Neuronal stem cell (in vitro differentiated cells): ENCODE data around the gene ADAM15.

ENCODE experiments used
- DNase-seq: peaks from one replicate; pipeline ENCODE4 v3.0.0-alpha.2; 2013; ENCODE audit warnings: low spot score
- H2AFZ ChIP-seq: one replicate; pipeline ENCODE4 v1.6.1; 2013; ENCODE audit warnings: mild to moderate bottlenecking, low read length, inconsistent platforms
- H2AK5ac ChIP-seq: 2 replicates; pipeline ENCODE4 v1.6.1; 2013; ENCODE audit warnings: low read depth, mild to moderate bottlenecking, inconsistent platforms, low read length, moderate library complexity, mixed read lengths
- H2BK120ac ChIP-seq: 2 replicates; pipeline ENCODE4 v1.6.1; 2013; ENCODE audit warnings: low read depth, mild to moderate bottlenecking, inconsistent platforms, low read length, moderate library complexity, mixed read lengths
- H2BK12ac ChIP-seq: one replicate; pipeline ENCODE4 v1.6.1; 2013; ENCODE audit warnings: low read length, inconsistent platforms
- H2BK15ac ChIP-seq: 2 replicates; pipeline ENCODE4 v1.6.1; 2013; ENCODE audit warnings: mild to moderate bottlenecking, low read length, inconsistent platforms, mixed read lengths
- H2BK5ac ChIP-seq: one replicate; pipeline ENCODE4 v1.6.1; 2013; ENCODE audit warnings: inconsistent platforms, mild to moderate bottlenecking, low read length, moderate library complexity
- H3K14ac ChIP-seq: one replicate; pipeline ENCODE4 v1.6.1; 2013; ENCODE audit warnings: low read length, inconsistent platforms
- H3K18ac ChIP-seq: 2 replicates; pipeline ENCODE4 v1.6.1; 2013; ENCODE audit warnings: low read length, inconsistent platforms
- H3K23ac ChIP-seq: 2 replicates; pipeline ENCODE4 v1.6.1; 2013; ENCODE audit warnings: low read depth, mild to moderate bottlenecking, mixed read lengths, low read length, inconsistent platforms; ENCODE audit not compliant: poor library complexity
- H3K27ac ChIP-seq: replicated peaks from 3 replicates; pipeline ENCODE4 v1.5.1; 2013; ENCODE audit warnings: low read length, inconsistent platforms
- H3K27me3 ChIP-seq, 3 experiments: 2 replicates each; pipeline ENCODE4 v1.6.1; 2013; ENCODE audit warnings: low read length in 3 of 3, mild to moderate bottlenecking in 2 of 3, inconsistent platforms in 1 of 3, low read depth in 1 of 3, mixed read lengths in 1 of 3, moderate library complexity in 1 of 3; ENCODE audit not compliant: control insufficient read depth in 3 of 3, insufficient read depth in 3 of 3
- H3K36me3 ChIP-seq, 2 donors: replicated peaks in 1 of 2; 2 replicates each; pipeline ENCODE4 v1.6.1; 2013; ENCODE audit warnings: low read length in 2 of 2; ENCODE audit not compliant: control insufficient read depth in 2 of 2, insufficient read depth in 2 of 2
- H3K4ac ChIP-seq: 2 replicates; pipeline ENCODE4 v1.6.1; 2013; ENCODE audit warnings: inconsistent platforms, mild to moderate bottlenecking, low read length, moderate library complexity
- H3K4me1 ChIP-seq, 2 donors: 1 replicate in 1 of 2; 2 replicates in 1 of 2; pipeline ENCODE4 v1.6.1; 2013; ENCODE audit warnings: low read length in 2 of 2, low read depth in 1 of 2; ENCODE audit not compliant: control insufficient read depth in 2 of 2, insufficient read depth in 1 of 2
- H3K4me2 ChIP-seq: one replicate; pipeline ENCODE4 v1.6.1; 2013; ENCODE audit warnings: mild to moderate bottlenecking, low read length, inconsistent platforms; ENCODE audit not compliant: insufficient read depth, poor library complexity, severe bottlenecking
- H3K4me3 ChIP-seq, 2 donors: 2 replicates each; pipeline ENCODE4 v1.5.1; 2013; ENCODE audit warnings: low read length in 2 of 2, mild to moderate bottlenecking in 2 of 2, inconsistent platforms in 1 of 2, moderate library complexity in 1 of 2
- H3K79me1 ChIP-seq: one replicate; pipeline ENCODE4 v1.6.1; 2013; ENCODE audit warnings: low read depth, mild to moderate bottlenecking, inconsistent platforms, low read length, moderate library complexity
- H3K9ac ChIP-seq: one replicate; pipeline ENCODE4 v1.6.1; 2013; ENCODE audit warnings: mild to moderate bottlenecking, low read depth, low read length, inconsistent platforms; ENCODE audit not compliant: poor library complexity
- H3K9me3 ChIP-seq, 2 donors: replicated peaks in 1 of 2; 2 replicates each; pipeline versions ENCODE3 to v1.6.1; 2013; ENCODE audit warnings: low read length in 2 of 2, mild to moderate bottlenecking in 2 of 2, inconsistent platforms in 1 of 2, low read depth in 1 of 2, mixed read lengths in 1 of 2, moderate library complexity in 1 of 2; ENCODE audit not compliant: control insufficient read depth in 2 of 2, insufficient read depth in 1 of 2
- H4K8ac ChIP-seq: one replicate; pipeline ENCODE4 v1.6.1; 2013; ENCODE audit warnings: low read depth, mild to moderate bottlenecking, inconsistent platforms, low read length, moderate library complexity
- H4K91ac ChIP-seq: one replicate; pipeline ENCODE4 v1.6.1; 2013; ENCODE audit warnings: low read length, low read depth, mild to moderate bottlenecking, inconsistent platforms; ENCODE audit not compliant: poor library complexity
- WGBS, 2 donors: extraction: QIAGEN DNeasy Blood & Tissue Kit; methylation state at CpG; one replicate each; pipeline ENCODE4 v1.1.7; 2013; ENCODE audit warnings: missing lambda C conversion rate in 2 of 2, mixed read lengths in 1 of 2; ENCODE audit not compliant: insufficient read length in 2 of 2, insufficient replicate concordance in 1 of 2; ENCODE audit errors: extremely low coverage in 2 of 2; 5-methylcytosine and 5-hydroxymethylcytosine counted together

Gene ADAM15

DNA sequence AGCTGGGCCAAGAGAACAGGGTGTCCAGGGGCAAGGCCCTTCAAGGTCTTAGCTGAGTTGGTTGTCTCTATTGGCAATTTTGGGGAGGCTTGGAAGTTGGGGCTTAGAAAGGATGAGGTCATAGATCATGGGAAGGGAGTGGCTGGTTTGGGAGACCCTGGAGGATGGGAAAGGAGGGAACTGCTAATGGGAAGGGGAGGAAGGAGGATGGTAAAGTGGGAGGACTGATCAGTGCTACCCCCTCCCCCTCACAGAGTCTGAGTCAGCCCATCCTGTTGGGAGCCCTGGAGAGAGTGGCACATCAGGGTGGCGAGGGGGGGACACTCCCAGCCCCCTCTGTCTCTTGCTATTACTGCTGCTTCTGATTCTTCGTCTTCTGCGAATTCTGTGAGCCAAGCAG lies 17.5 kb downstream of the ADAM15 start:
- Histone ChIP-seq H3K23ac (no peak overlapping the region), H2BK12ac (no peak overlapping the region), H4K8ac (no peak overlapping the region), H3K18ac (no peak overlapping the region), H3K79me1 (peaks cover 3% of the 10 kb centered on the region), H2BK120ac (no peak overlapping the region), H2AK5ac (no peak overlapping the region), H3K4me1 (peaks cover 21 to 28% of the 10 kb centered on the region in 2 donors), H3K4ac (no peak overlapping the region), H3K9me3 (no peaks in the 10 kb centered on the region), H3K14ac (no peak overlapping the region), H3K9ac (no peak overlapping the region), H4K91ac (no peak overlapping the region), H2BK5ac (peak overlapping the region; percentile 18), H3K36me3 (peaks cover 17 to 41% of the 10 kb centered on the region in 2 donors), H3K27ac (no peak overlapping the region), H2AFZ (no peak overlapping the region), H3K4me3 (no peak overlapping the region), H3K4me2 (no peak overlapping the region), H2BK15ac (no peak overlapping the region), H3K27me3 (peaks cover 0 to 2% (median 0%) of the 10 kb centered on the region in 3 experiments)
- DNase-seq: no peak
- WGBS, 2 donors: no CpG with 5 or more reads among the region's 3 CpGs

DNA sequence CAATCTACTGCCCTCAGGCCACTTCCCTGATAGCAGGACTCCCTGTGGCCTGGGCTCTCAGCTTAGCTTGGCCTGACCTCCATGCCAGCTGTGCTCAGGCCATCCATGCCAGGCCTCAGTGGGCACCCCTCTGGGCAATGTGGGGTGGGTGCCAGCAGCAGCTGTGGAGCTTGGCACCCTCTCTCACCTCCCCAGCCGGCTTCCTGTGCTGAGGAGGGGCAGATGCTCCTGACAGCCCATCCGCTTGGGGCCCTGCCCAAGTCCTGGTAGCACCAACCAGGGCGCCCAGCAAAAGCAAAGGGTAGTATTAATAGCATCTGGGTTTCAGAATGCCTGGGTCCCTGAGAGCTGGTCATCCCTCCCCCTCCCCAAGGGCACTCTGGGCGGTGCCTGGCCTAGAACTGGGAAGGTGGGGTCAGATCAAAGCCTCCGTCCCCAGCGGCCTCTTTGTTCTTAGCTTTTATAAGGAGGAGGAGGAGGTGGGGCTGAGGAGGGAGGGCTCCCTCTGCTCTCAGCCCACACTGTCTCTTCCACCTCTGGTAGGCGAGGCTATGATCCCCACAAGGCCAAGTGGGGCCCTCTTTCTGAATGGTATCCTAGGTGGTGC lies 18.5 kb downstream of the ADAM15 start:
- H3K79me1 ChIP-seq: peaks cover 3% of the 10 kb centered on the region
- no peak overlapping the region for H3K4me2 ChIP-seq
- H3K4ac ChIP-seq: no peak overlapping the region
- H2BK15ac ChIP-seq: peak overlapping the region; percentile 68
- H2BK5ac ChIP-seq: no peak overlapping the region
- no peak for DNase-seq
- peak overlapping the region; percentile 23 for H4K8ac ChIP-seq
- no CpG with 5 or more reads among the region's 7 CpGs for WGBS, 2 donors
- H2BK12ac ChIP-seq: no peak overlapping the region
- H3K27ac ChIP-seq: no peak overlapping the region
- peak overlapping the region; percentile 69 for H3K18ac ChIP-seq
- no peak overlapping the region for H2AFZ ChIP-seq
- no peak overlapping the region for H3K23ac ChIP-seq
- H2AK5ac ChIP-seq: peak overlapping the region; percentile 0
- no peak overlapping the region for H3K4me3 ChIP-seq
- H3K14ac ChIP-seq: peak overlapping the region; percentile 65
- peaks cover 21 to 24% of the 10 kb centered on the region in 2 donors for H3K4me1 ChIP-seq
- no peak overlapping the region for H2BK120ac ChIP-seq
- H3K36me3 ChIP-seq: peaks cover 17 to 41% of the 10 kb centered on the region in 2 donors
- H3K9me3 ChIP-seq: no peaks in the 10 kb centered on the region
- H3K27me3 ChIP-seq: peaks cover 0 to 2% (median 0%) of the 10 kb centered on the region in 3 experiments
- no peak overlapping the region for H4K91ac ChIP-seq
- no peak overlapping the region for H3K9ac ChIP-seq

DNA sequence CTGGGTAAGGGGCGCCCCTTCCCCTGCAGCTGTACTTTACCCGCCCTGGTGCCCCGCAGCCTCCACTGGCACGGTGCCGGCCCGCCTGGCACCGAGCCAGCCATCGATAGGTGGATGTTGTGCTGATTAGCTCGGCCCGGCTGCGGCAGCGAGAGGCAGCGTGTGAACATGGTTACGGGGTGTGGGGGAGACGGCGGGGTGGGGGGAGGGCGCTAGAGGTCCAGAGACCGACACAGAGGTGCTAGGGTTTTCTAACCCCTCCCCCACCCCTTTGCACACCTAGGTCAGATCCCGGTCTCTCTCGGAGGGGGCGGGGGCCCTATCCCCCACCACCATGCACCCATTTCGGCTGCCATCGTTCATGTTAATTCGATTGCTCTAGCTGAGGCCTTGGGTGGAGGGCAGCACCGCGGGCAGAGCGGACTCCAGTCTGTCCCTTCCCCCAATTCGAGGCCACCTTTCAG lies 19.1 kb downstream of the ADAM15 start:
- Histone ChIP-seq H3K14ac (no peak overlapping the region), H2AFZ (no peak overlapping the region), H4K8ac (no peak overlapping the region), H2BK12ac (peak overlapping the region; percentile 80), H3K23ac (no peak overlapping the region), H3K4me3 (peak overlapping the region in 1 of 2 donors; percentile 65), H3K9me3 (no peaks in the 10 kb centered on the region), H3K9ac (no peak overlapping the region), H3K36me3 (peaks cover 17 to 40% of the 10 kb centered on the region in 2 donors), H3K79me1 (peaks cover 2% of the 10 kb centered on the region), H3K4ac (no peak overlapping the region), H2AK5ac (peak overlapping the region; percentile 0), H2BK120ac (no peak overlapping the region), H3K4me2 (peak overlapping the region; percentile 63), H3K4me1 (peaks cover 18 to 21% of the 10 kb centered on the region in 2 donors), H4K91ac (no peak overlapping the region), H3K18ac (peak overlapping the region; percentile 81), H3K27me3 (peaks cover 0 to 2% (median 0%) of the 10 kb centered on the region in 3 experiments), H3K27ac (no peak overlapping the region), H2BK5ac (no peak overlapping the region), H2BK15ac (no peak overlapping the region)
- no peak for DNase-seq
- no CpG with 5 or more reads among the region's 28 CpGs for WGBS, 2 donors

DNA sequence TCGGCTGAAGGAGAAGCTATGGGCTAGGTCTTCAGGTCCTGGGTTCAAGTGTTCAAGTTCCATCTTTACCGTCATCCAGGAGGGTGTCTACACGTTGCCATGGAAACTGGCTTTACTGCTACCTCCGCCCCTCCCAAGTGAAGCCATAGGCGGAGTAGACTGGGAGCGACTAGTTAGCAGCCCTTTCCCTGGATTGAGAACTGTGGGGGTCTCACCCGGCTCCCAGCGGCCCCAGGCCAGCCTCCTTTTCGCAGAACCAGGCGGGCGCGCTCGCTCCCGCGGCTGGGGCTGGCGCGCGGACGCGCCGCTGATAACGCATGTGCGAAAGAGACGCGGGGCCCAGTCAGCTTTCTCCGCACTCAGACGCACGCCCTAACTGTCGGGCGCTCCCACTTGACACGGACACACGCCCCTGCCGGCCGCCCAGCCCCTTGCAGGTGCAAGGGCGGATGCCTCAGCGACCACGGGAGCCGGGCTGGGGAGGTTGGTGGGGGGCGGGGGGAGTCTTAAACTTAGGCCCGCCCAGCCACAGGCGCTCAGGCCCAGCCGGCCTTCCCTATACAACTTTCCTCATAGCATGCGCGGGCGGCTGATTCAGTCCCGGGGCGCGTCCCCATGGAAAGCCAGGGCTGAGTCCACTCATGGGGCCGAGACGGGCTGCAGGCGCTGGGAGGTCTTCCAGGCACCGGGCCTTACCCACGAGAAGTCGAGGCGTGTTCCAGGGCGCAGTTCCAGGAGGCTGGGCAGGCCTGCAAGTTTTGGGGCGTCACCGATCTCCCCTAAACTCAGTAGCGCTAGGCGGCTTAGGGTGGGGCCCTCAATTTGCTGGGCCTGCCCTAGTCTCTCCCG lies 19.8 kb downstream of the ADAM15 start:
- Histone ChIP-seq H3K9me3 (no peaks in the 10 kb centered on the region), H3K14ac (no peak overlapping the region), H3K18ac (peak overlapping the region; percentile 94), H2BK12ac (no peak overlapping the region), H3K36me3 (peaks cover 17 to 39% of the 10 kb centered on the region in 2 donors), H3K27me3 (peaks cover 0 to 2% (median 0%) of the 10 kb centered on the region in 3 experiments), H2BK120ac (no peak overlapping the region), H2AK5ac (peak overlapping the region; percentile 99), H3K4me2 (peak overlapping the region; percentile 63), H2AFZ (no peak overlapping the region), H4K91ac (no peak overlapping the region), H3K4me3 (peak overlapping the region in 1 of 2 donors; percentile 65), H3K23ac (peak overlapping the region; percentile 70), H3K4me1 (peaks cover 21 to 23% of the 10 kb centered on the region in 2 donors), H2BK5ac (no peak overlapping the region), H3K27ac (peak overlapping the region; percentile 41), H3K4ac (no peak overlapping the region), H4K8ac (peak overlapping the region; percentile 29), H3K9ac (peak overlapping the region; percentile 88), H2BK15ac (peak overlapping the region; percentile 50), H3K79me1 (peaks cover 2% of the 10 kb centered on the region)
- peak; percentile 79 for DNase-seq
- no CpG with 5 or more reads among the region's 61 CpGs for WGBS, 2 donors
